Measurements from ENCODE around the gene TMUB1.

GRCh38 chr7:151101621-151102396 is 18.5 kb upstream of the TMUB1 start:
- no peak for TF ChIP-seq POLR2A (IDR thresholded peaks at IDR 0.05)
- no peak for TF ChIP-seq CTCF (IDR thresholded peaks at IDR 0.05)
